ENCODE results near the gene TEC.

Gene TEC

GRCh38 chr4:48243429-48243828, 26.2 kb downstream of the TEC start:
- no peaks in the 10 kb centered on the region for H3K9me3 ChIP-seq (ENCODE audit: control insufficient read depth, low read length)
- 81 to 90% methylated on average over 3 of the region's 3 CpGs for WGBS, 2 experiments

GRCh38 chr4:48242511-48243195, 27.0 kb downstream of the TEC start:
- Histone ChIP-seq H3K4me3 (ENCODE audit: insufficient read depth, low read depth, low read length) (no peak overlapping the region), H3K36me3 (ENCODE audit: control insufficient read depth, insufficient read depth, low read length) (no peaks in the 10 kb centered on the region), H3K4me1 (ENCODE audit: control insufficient read depth, insufficient read depth, low read length) (no peaks in the 10 kb centered on the region), H3K27me3 (ENCODE audit: control insufficient read depth, insufficient read depth, low read length, poor library complexity, severe bottlenecking) (no peaks in the 10 kb centered on the region), H3K27ac (ENCODE audit: insufficient read depth, low read depth, low read length, poor library complexity, severe bottlenecking) (no peak overlapping the region), H3K9me3 (ENCODE audit: control insufficient read depth, low read length) (no peaks in the 10 kb centered on the region)
- WGBS, 2 experiments: 92 to 100% methylated on average over 1 of the region's 1 CpG

More at GRCh38 chr4:48243429-48243828, 26.2 kb downstream of the TEC start:
- Histone ChIP-seq H3K4me1 (ENCODE audit: control insufficient read depth, insufficient read depth, low read length) (no peaks in the 10 kb centered on the region), H3K4me3 (ENCODE audit: insufficient read depth, low read depth, low read length) (no peak overlapping the region), H3K36me3 (ENCODE audit: control insufficient read depth, insufficient read depth, low read length) (no peaks in the 10 kb centered on the region), H3K27me3 (ENCODE audit: control insufficient read depth, insufficient read depth, low read length, poor library complexity, severe bottlenecking) (no peaks in the 10 kb centered on the region), H3K27ac (ENCODE audit: insufficient read depth, low read depth, low read length, poor library complexity, severe bottlenecking) (no peak overlapping the region)

- Histone ChIP-seq H3K27ac (ENCODE audit: insufficient read depth, low read depth, low read length, poor library complexity, severe bottlenecking) (no peak overlapping the region), H3K4me3 (ENCODE audit: insufficient read depth, low read depth, low read length) (no peak overlapping the region), H3K36me3 (ENCODE audit: control insufficient read depth, insufficient read depth, low read length) (no peaks in the 10 kb centered on the region), H3K9me3 (ENCODE audit: control insufficient read depth, low read length) (no peaks in the 10 kb centered on the region), H3K4me1 (ENCODE audit: control insufficient read depth, insufficient read depth, low read length) (no peaks in the 10 kb centered on the region), H3K27me3 (ENCODE audit: control insufficient read depth, insufficient read depth, low read length, poor library complexity, severe bottlenecking) (no peaks in the 10 kb centered on the region)
- WGBS, 2 experiments: 96 to 100% methylated on average over 2 of the region's 2 CpGs
These were observed 27.9 kb downstream of the TEC start for GRCh38 chr4:48241731-48242130.

- H3K36me3 ChIP-seq (ENCODE audit: control insufficient read depth, insufficient read depth, low read length): no peaks in the 10 kb centered on the region
- 88 to 92% methylated on average over 3 to 4 of the region's 4 CpGs for WGBS, 2 experiments
- no peaks in the 10 kb centered on the region for H3K9me3 ChIP-seq (ENCODE audit: control insufficient read depth, low read length)
- H3K27ac ChIP-seq (ENCODE audit: insufficient read depth, low read depth, low read length, poor library complexity, severe bottlenecking): no peak overlapping the region
- H3K4me3 ChIP-seq (ENCODE audit: insufficient read depth, low read depth, low read length): no peak overlapping the region
- no peaks in the 10 kb centered on the region for H3K27me3 ChIP-seq (ENCODE audit: control insufficient read depth, insufficient read depth, low read length, poor library complexity, severe bottlenecking)
- H3K4me1 ChIP-seq (ENCODE audit: control insufficient read depth, insufficient read depth, low read length): no peaks in the 10 kb centered on the region
These were observed 31.5 kb downstream of the TEC start for GRCh38 chr4:48237996-48238645.

- Histone ChIP-seq H3K36me3 (ENCODE audit: control insufficient read depth, insufficient read depth, low read length) (no peaks in the 10 kb centered on the region), H3K4me1 (ENCODE audit: control insufficient read depth, insufficient read depth, low read length) (no peaks in the 10 kb centered on the region), H3K27me3 (ENCODE audit: control insufficient read depth, insufficient read depth, low read length, poor library complexity, severe bottlenecking) (no peaks in the 10 kb centered on the region), H3K9me3 (ENCODE audit: control insufficient read depth, low read length) (no peaks in the 10 kb centered on the region), H3K27ac (ENCODE audit: insufficient read depth, low read depth, low read length, poor library complexity, severe bottlenecking) (no peak overlapping the region), H3K4me3 (ENCODE audit: insufficient read depth, low read depth, low read length) (no peak overlapping the region)
- 96 to 100% methylated on average over 1 of the region's 1 CpG for WGBS, 2 experiments
These were observed 34.6 kb downstream of the TEC start for GRCh38 chr4:48235050-48235449.

- Histone ChIP-seq H3K4me3 (ENCODE audit: insufficient read depth, low read depth, low read length) (no peak overlapping the region), H3K9me3 (ENCODE audit: control insufficient read depth, low read length) (no peaks in the 10 kb centered on the region), H3K36me3 (ENCODE audit: control insufficient read depth, insufficient read depth, low read length) (no peaks in the 10 kb centered on the region), H3K27ac (ENCODE audit: insufficient read depth, low read depth, low read length, poor library complexity, severe bottlenecking) (no peak overlapping the region), H3K4me1 (ENCODE audit: control insufficient read depth, insufficient read depth, low read length) (no peaks in the 10 kb centered on the region), H3K27me3 (ENCODE audit: control insufficient read depth, insufficient read depth, low read length, poor library complexity, severe bottlenecking) (no peaks in the 10 kb centered on the region)
- WGBS, 2 experiments: 100% methylated on average over 1 of the region's 2 CpGs; no CpG with 5 or more reads in 1 of the 2 experiments
These were observed 35.1 kb downstream of the TEC start for GRCh38 chr4:48234575-48234974.

- 91 to 100% methylated on average over 1 of the region's 1 CpG for WGBS, 2 experiments
- H3K27me3 ChIP-seq (ENCODE audit: control insufficient read depth, insufficient read depth, low read length, poor library complexity, severe bottlenecking): no peaks in the 10 kb centered on the region
- H3K9me3 ChIP-seq (ENCODE audit: control insufficient read depth, low read length): no peaks in the 10 kb centered on the region
- no peak overlapping the region for H3K4me3 ChIP-seq (ENCODE audit: insufficient read depth, low read depth, low read length)
- no peaks in the 10 kb centered on the region for H3K4me1 ChIP-seq (ENCODE audit: control insufficient read depth, insufficient read depth, low read length)
- H3K27ac ChIP-seq (ENCODE audit: insufficient read depth, low read depth, low read length, poor library complexity, severe bottlenecking): no peak overlapping the region
- no peaks in the 10 kb centered on the region for H3K36me3 ChIP-seq (ENCODE audit: control insufficient read depth, insufficient read depth, low read length)
These were observed 40.7 kb downstream of the TEC start for GRCh38 chr4:48228949-48229348.

GRCh38 chr4:48227662-48228061, 42.0 kb downstream of the TEC start:
- H3K27ac ChIP-seq (ENCODE audit: insufficient read depth, low read depth, low read length, poor library complexity, severe bottlenecking): no peak overlapping the region
- 75 to 82% methylated on average over 2 to 3 of the region's 4 CpGs for WGBS, 2 experiments
- no peaks in the 10 kb centered on the region for H3K4me1 ChIP-seq (ENCODE audit: control insufficient read depth, insufficient read depth, low read length)
- H3K4me3 ChIP-seq (ENCODE audit: insufficient read depth, low read depth, low read length): no peak overlapping the region
- no peaks in the 10 kb centered on the region for H3K27me3 ChIP-seq (ENCODE audit: control insufficient read depth, insufficient read depth, low read length, poor library complexity, severe bottlenecking)
- no peaks in the 10 kb centered on the region for H3K36me3 ChIP-seq (ENCODE audit: control insufficient read depth, insufficient read depth, low read length)
- no peaks in the 10 kb centered on the region for H3K9me3 ChIP-seq (ENCODE audit: control insufficient read depth, low read length)

GRCh38 chr4:48226199-48226598, 43.4 kb downstream of the TEC start:
- 81 to 98% methylated on average over 2 of the region's 4 CpGs for WGBS, 2 experiments
- H3K27ac ChIP-seq (ENCODE audit: insufficient read depth, low read depth, low read length, poor library complexity, severe bottlenecking): no peak overlapping the region

GRCh38 chr4:48225368-48226141, 44.1 kb downstream of the TEC start:
- no peaks in the 10 kb centered on the region for H3K4me1 ChIP-seq (ENCODE audit: control insufficient read depth, insufficient read depth, low read length)
- WGBS, 2 experiments: 78 to 80% methylated on average over 7 of the region's 7 CpGs
- no peak overlapping the region for H3K27ac ChIP-seq (ENCODE audit: insufficient read depth, low read depth, low read length, poor library complexity, severe bottlenecking)
- H3K4me3 ChIP-seq (ENCODE audit: insufficient read depth, low read depth, low read length): no peak overlapping the region
- no peaks in the 10 kb centered on the region for H3K36me3 ChIP-seq (ENCODE audit: control insufficient read depth, insufficient read depth, low read length)
- no peaks in the 10 kb centered on the region for H3K27me3 ChIP-seq (ENCODE audit: control insufficient read depth, insufficient read depth, low read length, poor library complexity, severe bottlenecking)
- no peaks in the 10 kb centered on the region for H3K9me3 ChIP-seq (ENCODE audit: control insufficient read depth, low read length)

More at GRCh38 chr4:48226199-48226598, 43.4 kb downstream of the TEC start:
- Histone ChIP-seq H3K27me3 (ENCODE audit: control insufficient read depth, insufficient read depth, low read length, poor library complexity, severe bottlenecking) (no peaks in the 10 kb centered on the region), H3K9me3 (ENCODE audit: control insufficient read depth, low read length) (no peaks in the 10 kb centered on the region), H3K36me3 (ENCODE audit: control insufficient read depth, insufficient read depth, low read length) (no peaks in the 10 kb centered on the region), H3K4me3 (ENCODE audit: insufficient read depth, low read depth, low read length) (no peak overlapping the region), H3K4me1 (ENCODE audit: control insufficient read depth, insufficient read depth, low read length) (no peaks in the 10 kb centered on the region)
